ENCODE results near the gene GTF2H2C. TPM values are rescaled to one million over a fixed set of nuclear protein-coding genes. Genes with fewer than 3 reads are reported as not detected.
"Not testable (repeated sequence)": the region's sequence is repeated elsewhere in the genome, so short reads cannot be mapped to it uniquely, and the experiment has no call there.

The GTF2H2C gene
- total RNA-seq, 6 experiments from 2014 or later: 11.8 to 17.2 (median 13.4) TPM

- Histone ChIP-seq H3K27ac (no peak overlapping the region), H3K27me3 (no peaks in the 10 kb centered on the region), H3K4me1 (no peaks in the 10 kb centered on the region), H3K9me3 (no peaks in the 10 kb centered on the region), H3K4me3 (no peak overlapping the region), H3K36me3 (peaks cover 0 to 5% (median 2%) of the 10 kb centered on the region in 4 donors)
- no peak for DNase-seq
- no peak for ATAC-seq
- TF ChIP-seq, protein P1, sequence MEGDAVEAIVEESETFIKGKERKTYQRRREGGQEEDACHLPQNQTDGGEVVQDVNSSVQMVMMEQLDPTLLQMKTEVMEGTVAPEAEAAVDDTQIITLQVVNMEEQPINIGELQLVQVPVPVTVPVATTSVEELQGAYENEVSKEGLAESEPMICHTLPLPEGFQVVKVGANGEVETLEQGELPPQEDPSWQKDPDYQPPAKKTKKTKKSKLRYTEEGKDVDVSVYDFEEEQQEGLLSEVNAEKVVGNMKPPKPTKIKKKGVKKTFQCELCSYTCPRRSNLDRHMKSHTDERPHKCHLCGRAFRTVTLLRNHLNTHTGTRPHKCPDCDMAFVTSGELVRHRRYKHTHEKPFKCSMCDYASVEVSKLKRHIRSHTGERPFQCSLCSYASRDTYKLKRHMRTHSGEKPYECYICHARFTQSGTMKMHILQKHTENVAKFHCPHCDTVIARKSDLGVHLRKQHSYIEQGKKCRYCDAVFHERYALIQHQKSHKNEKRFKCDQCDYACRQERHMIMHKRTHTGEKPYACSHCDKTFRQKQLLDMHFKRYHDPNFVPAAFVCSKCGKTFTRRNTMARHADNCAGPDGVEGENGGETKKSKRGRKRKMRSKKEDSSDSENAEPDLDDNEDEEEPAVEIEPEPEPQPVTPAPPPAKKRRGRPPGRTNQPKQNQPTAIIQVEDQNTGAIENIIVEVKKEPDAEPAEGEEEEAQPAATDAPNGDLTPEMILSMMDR (IDR thresholded peaks at IDR 0.05): no peak
- WGBS (ENCODE audit: insufficient coverage, low coverage, low lambda C conversion rate, missing lambda C conversion rate): 76% methylated on average over 4 of the region's 7 CpGs
- intact Hi-C loops (cut with DNase I): no loop called here
These were observed 29.2 kb upstream of the GTF2H2C start for GRCh38 chr5:69530561-69531405.

DNA sequence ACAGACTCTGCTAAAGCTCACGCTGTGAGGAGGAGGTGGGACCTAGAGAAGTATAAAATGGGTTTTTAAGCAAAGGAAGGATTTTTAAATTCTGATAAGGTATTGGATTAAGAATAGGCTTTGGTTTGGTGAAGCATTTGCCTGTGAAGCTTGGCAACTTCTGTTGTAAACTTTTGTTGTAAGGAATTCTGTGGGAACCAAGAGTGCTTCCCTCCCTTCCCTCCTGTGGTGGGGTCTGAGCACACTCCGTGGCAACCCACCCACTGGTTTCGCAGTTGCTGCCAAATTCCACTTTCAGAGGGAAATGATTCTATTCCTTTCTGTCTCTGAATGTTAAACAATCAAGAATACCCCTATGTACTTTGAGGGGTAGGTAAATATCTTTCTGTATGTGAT lies 28.6 kb upstream of the GTF2H2C start:
- TF ChIP-seq, protein P1 (IDR thresholded peaks at IDR 0.05): no peak
- no peak for TF ChIP-seq POLR2A (IDR thresholded peaks at IDR 0.05)
- DNase-seq (no peak), ATAC-seq (no peak)
- Histone ChIP-seq H3K27me3 (no peaks in the 10 kb centered on the region), H3K4me1 (no peaks in the 10 kb centered on the region), H3K27ac (no peak overlapping the region), H3K36me3 (peaks cover 0 to 5% (median 0%) of the 10 kb centered on the region in 4 donors), H3K4me3 (no peak overlapping the region), H3K9me3 (no peaks in the 10 kb centered on the region)
- intact Hi-C loops (cut with DNase I): no loop called here
- 52% methylated on average over 3 of the region's 3 CpGs for WGBS (ENCODE audit: insufficient coverage, low coverage, low lambda C conversion rate, missing lambda C conversion rate)

- H3K27ac ChIP-seq; H3K9me3 ChIP-seq; DNase-seq; intact Hi-C loops (cut with DNase I); H3K4me3 ChIP-seq; H3K4me1 ChIP-seq; H3K27me3 ChIP-seq; H3K36me3 ChIP-seq; ATAC-seq: not testable (repeated sequence)
- 59% methylated on average over 2 of the region's 3 CpGs for WGBS (ENCODE audit: insufficient coverage, low coverage, low lambda C conversion rate, missing lambda C conversion rate)
These were observed 22.1 kb upstream of the GTF2H2C start for GRCh38 chr5:69537911-69538310.

GRCh38 chr5:69538735-69539134 lies 21.3 kb upstream of the GTF2H2C start:
- H3K36me3 ChIP-seq; H3K27me3 ChIP-seq; H3K4me1 ChIP-seq; DNase-seq; H3K4me3 ChIP-seq; H3K27ac ChIP-seq; intact Hi-C loops (cut with DNase I); H3K9me3 ChIP-seq: not testable (repeated sequence)
- ATAC-seq: peak; percentile 69 to 81 (median 74)
- WGBS (ENCODE audit: insufficient coverage, low coverage, low lambda C conversion rate, missing lambda C conversion rate): 35% methylated on average over 2 of the region's 2 CpGs

- H3K27me3 ChIP-seq; H3K9me3 ChIP-seq; intact Hi-C loops (cut with DNase I); H3K4me1 ChIP-seq; H3K27ac ChIP-seq; H3K4me3 ChIP-seq; DNase-seq; H3K36me3 ChIP-seq; ATAC-seq: not testable (repeated sequence)
- WGBS (ENCODE audit: insufficient coverage, low coverage, low lambda C conversion rate, missing lambda C conversion rate): no CpG with 5 or more reads among the region's 1 CpG
These were observed 18.6 kb upstream of the GTF2H2C start for GRCh38 chr5:69541347-69541746.

GRCh38 chr5:69542838-69543618 lies 17.0 kb upstream of the GTF2H2C start:
- intact Hi-C loops (cut with DNase I); DNase-seq; H3K9me3 ChIP-seq; H3K36me3 ChIP-seq; H3K27ac ChIP-seq; H3K27me3 ChIP-seq; H3K4me3 ChIP-seq; H3K4me1 ChIP-seq: not testable (repeated sequence)
- WGBS (ENCODE audit: insufficient coverage, low coverage, low lambda C conversion rate, missing lambda C conversion rate): no CpG with 5 or more reads among the region's 3 CpGs
- ATAC-seq: peak; percentile 64 to 83 (median 76)

DNA sequence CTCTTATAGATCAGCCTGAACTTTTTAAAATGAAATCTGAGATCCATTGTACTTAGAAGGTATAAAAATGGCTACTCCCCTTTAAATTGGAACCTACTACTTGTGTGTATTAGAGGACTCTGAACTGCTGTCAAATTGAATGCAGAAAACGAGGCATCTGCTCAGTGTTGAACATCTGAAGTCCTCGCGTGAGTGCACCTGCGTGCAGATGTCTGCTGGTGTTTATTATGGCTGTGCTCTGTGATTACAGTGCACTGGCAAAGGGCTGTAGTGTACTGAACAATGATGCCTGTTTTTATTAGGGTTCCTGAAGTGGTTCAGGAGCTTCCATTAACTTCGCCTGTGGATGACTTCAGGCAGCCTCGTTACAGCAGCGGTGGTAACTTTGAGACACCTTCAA lies 15.4 kb upstream of the GTF2H2C start:
- H3K9me3 ChIP-seq; H3K4me1 ChIP-seq; H3K27me3 ChIP-seq; H3K36me3 ChIP-seq; H3K4me3 ChIP-seq; intact Hi-C loops (cut with DNase I); DNase-seq: not testable (repeated sequence)
- no CpG with 5 or more reads among the region's 7 CpGs for WGBS (ENCODE audit: insufficient coverage, low coverage, low lambda C conversion rate, missing lambda C conversion rate)
- peak overlapping the region in 1 of 3 donors; percentile 37 for H3K27ac ChIP-seq
- peak in 3 of 4 donors; percentile 29 to 38 (median 34) for ATAC-seq

GRCh38 chr5:69560587-69561431 lies 818 bp downstream of the GTF2H2C start:
- DNase-seq; H3K36me3 ChIP-seq; H3K27ac ChIP-seq; H3K27me3 ChIP-seq; intact Hi-C loops (cut with DNase I); H3K9me3 ChIP-seq; H3K4me1 ChIP-seq: not testable (repeated sequence)
- 28% methylated on average over 6 of the region's 31 CpGs for WGBS (ENCODE audit: insufficient coverage, low coverage, low lambda C conversion rate, missing lambda C conversion rate)
- H3K4me3 ChIP-seq: peak overlapping the region; percentile 25 to 50 (median 29)
- peak in 3 of 4 donors; percentile 10 for ATAC-seq

DNA sequence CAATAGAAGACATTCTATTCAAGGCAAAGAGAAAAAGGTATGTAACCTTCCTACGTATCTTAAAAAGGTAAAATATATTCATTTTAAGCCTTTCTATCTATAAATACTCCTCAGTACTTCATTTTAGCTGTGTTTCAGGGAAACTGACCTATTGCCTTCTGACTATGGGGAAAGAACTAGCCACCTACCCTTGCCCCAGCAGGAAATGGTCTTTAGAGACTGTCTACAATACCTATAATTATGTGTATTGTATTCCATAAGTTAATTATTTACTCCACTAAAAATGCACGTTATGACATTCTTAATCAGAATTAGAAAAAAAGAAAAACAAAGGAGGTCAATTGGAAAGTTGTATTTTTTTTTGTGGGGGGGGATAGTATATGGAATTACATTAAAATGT lies 6.2 kb downstream of the GTF2H2C start:
- ATAC-seq; intact Hi-C loops (cut with DNase I): not testable (repeated sequence)
- WGBS (ENCODE audit: insufficient coverage, low coverage, low lambda C conversion rate, missing lambda C conversion rate): 80% methylated on average over 2 of the region's 2 CpGs

More for the DNA sequence above, 6.2 kb downstream of the GTF2H2C start:
- H3K4me1 ChIP-seq, H3K36me3 ChIP-seq, H3K27ac ChIP-seq, H3K9me3 ChIP-seq, H3K27me3 ChIP-seq, H3K4me3 ChIP-seq, DNase-seq: not testable (repeated sequence)
